Activated CD4-positive, alpha-beta T cell treated with anti-CD3 and anti-CD28 coated beads for 48 hours (primary cell): ENCODE measurements around the gene ARHGAP25.
A peak's percentile ranks its signal among the peaks of the same experiment; 100 is the strongest.

Experiments used
- DNase-seq: peaks from one replicate; pipeline ENCODE4 v3.0.0-alpha.2; 2020

Gene ARHGAP25, protein sequence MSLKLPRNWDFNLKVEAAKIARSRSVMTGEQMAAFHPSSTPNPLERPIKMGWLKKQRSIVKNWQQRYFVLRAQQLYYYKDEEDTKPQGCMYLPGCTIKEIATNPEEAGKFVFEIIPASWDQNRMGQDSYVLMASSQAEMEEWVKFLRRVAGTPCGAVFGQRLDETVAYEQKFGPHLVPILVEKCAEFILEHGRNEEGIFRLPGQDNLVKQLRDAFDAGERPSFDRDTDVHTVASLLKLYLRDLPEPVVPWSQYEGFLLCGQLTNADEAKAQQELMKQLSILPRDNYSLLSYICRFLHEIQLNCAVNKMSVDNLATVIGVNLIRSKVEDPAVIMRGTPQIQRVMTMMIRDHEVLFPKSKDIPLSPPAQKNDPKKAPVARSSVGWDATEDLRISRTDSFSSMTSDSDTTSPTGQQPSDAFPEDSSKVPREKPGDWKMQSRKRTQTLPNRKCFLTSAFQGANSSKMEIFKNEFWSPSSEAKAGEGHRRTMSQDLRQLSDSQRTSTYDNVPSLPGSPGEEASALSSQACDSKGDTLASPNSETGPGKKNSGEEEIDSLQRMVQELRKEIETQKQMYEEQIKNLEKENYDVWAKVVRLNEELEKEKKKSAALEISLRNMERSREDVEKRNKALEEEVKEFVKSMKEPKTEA

GRCh38 chr2:68734688-68735525, at the start of gene ARHGAP25:
ARHGAP25 (plus strand) TSS chr2:68734811; CDS start chr2:68735200, 389 bp downstream.
- DNase-seq = peak; percentile 79

DNA sequence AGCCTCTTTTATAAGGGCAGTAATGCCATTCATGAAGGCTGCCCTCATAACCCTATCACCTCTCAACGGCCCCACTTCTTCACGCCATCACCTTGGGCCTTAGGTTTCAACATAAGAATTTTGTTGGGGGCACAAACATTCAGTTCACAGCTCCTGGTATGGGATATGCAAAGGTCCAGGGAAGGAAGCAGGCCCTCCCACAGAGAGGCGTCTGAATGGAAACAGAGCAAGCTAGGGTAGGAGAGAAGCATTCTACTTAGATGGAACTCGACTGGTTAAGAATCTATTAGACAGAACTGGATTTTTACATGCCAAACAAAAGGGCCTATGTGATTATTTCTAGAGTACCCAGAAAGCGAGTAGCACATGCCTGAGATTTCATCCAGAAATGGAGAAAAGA, 48.4 kb upstream of the ARHGAP25 start:
- DNase-seq = no peak

DNA sequence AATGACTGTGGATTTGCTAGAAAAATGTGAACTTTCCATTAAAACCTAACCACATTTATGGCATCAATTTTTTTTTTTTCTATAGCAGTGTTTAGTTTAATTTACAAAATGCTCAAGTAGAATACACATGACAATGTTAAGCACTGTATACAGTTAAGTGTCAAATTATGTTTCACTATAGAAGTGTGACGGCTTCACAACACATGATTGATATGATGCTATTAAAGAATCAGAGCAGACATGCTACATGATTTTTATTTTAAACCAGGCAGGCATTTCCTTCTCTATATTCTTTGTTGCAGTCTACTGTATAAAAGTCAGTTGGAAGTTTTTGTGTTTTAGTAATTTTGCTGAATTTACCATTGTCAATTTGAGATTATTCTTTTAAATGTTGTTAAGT, 47.6 kb upstream of the ARHGAP25 start:
- no peak for DNase-seq

GRCh38 chr2:68689553-68690537, 44.8 kb upstream of the ARHGAP25 start:
- DNase-seq = peak; percentile 35

- DNase-seq = no peak
Measured at GRCh38 chr2:68690851-68691250, 43.8 kb upstream of the ARHGAP25 start.

DNA sequence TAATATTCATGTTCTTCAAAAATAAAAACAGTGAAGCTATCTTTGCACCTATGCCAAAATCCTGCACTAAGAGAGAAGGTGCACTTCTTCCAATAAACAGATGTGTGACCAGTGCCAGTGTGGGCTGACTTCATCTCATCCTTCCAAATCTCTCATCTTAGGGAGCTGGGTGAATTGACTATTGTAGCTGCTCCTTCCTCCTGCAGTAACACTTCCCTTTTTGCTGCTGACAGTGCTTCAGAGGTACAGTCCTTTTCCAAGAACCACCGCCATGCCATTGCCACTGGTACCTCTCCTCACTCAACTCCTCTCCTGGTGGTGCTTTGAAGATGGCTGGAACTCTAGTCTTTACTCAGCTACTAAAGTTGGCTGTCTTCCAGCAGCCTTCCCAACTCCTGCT, 42.1 kb upstream of the ARHGAP25 start:
- DNase-seq = no peak

DNA sequence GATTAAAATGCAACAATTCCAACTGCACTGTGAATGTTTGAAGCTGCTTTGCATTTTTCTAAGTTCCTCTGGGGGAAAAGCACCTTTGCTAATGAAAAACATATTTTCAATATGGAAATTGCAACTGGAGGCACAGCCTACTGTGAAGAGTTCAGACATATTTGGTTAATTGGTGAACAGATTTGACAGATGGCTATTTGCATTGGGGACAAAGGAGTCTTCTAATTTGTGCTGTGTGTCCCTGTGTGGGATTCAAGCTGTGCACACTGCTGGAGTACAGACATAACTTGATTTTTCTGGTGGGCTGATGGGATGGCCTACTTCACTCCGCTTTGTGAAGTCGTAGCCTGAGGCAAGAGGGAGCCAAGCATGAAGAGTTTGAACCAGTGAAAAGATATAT, 40.7 kb upstream of the ARHGAP25 start:
- DNase-seq = no peak

GRCh38 chr2:68695971-68696370, 38.6 kb upstream of the ARHGAP25 start:
- no peak for DNase-seq

GRCh38 chr2:68696554-68696953, 38.1 kb upstream of the ARHGAP25 start:
- DNase-seq = no peak

- DNase-seq = no peak
Measured at GRCh38 chr2:68698567-68699377, 35.8 kb upstream of the ARHGAP25 start.

DNA sequence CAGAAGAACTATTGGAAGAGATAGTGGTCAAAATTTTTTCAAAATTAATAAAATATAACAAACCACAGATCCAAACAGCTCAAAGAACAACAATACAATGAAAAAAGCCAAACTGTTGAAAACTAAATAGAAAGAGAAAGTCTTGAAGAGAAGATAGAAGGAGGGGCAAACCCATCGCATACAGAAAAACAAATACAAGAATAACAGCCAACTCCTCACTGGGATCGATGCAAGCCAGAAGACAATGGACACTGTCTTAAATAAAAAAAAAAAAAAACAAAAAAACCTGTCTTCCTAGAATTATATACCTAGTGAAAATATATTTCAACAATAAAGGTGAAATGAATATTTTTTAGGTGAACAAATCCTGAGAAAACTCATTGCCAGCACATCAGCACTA, 34.1 kb upstream of the ARHGAP25 start:
- DNase-seq = no peak

DNA sequence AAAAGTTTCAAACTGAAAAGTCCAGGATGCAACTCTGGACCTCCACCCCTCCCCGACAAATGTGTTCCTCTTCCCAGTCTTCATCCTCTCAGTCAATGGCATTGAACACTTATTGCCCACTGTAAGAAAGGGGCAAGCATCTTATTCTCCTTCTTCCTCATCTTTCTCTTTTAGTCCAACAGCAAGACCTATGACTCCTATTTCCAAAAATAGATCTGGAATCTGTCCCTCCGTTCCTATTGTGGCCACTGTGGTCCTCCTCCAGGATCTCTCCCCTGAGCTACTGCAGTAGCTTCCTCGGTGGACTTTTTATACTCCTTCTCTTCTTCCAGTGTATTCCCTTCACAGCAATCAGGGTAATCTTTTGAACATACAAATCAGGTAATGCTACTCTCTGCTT, 28.0 kb upstream of the ARHGAP25 start:
- no peak for DNase-seq

- no peak for DNase-seq
Measured at GRCh38 chr2:68708629-68709028, 26.0 kb upstream of the ARHGAP25 start.

GRCh38 chr2:68709421-68709911, 25.1 kb upstream of the ARHGAP25 start:
- DNase-seq = peak; percentile 18

GRCh38 chr2:68710336-68710735, 24.3 kb upstream of the ARHGAP25 start:
- no peak for DNase-seq

DNA sequence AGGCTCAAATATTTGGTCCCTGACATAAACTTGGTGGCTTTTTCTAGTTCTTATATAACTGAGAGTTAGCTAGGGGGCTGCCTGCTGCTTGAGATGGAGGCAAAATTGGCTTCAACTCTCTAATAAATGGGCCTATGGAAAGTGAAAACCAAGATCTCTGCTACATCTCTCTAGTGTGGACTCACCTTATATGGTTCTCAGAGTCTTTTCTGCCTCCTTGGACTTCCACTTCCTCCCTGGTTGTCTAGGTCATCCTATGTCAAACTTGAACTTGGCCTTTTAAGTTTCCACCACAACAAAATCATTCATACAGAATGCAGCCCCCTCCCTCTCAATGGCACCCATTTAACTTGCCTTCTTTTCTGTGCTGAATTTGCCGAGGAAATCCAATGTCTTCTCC, 23.9 kb upstream of the ARHGAP25 start:
- DNase-seq = no peak

GRCh38 chr2:68714866-68715265, 19.7 kb upstream of the ARHGAP25 start:
- DNase-seq = peak; percentile 70

DNA sequence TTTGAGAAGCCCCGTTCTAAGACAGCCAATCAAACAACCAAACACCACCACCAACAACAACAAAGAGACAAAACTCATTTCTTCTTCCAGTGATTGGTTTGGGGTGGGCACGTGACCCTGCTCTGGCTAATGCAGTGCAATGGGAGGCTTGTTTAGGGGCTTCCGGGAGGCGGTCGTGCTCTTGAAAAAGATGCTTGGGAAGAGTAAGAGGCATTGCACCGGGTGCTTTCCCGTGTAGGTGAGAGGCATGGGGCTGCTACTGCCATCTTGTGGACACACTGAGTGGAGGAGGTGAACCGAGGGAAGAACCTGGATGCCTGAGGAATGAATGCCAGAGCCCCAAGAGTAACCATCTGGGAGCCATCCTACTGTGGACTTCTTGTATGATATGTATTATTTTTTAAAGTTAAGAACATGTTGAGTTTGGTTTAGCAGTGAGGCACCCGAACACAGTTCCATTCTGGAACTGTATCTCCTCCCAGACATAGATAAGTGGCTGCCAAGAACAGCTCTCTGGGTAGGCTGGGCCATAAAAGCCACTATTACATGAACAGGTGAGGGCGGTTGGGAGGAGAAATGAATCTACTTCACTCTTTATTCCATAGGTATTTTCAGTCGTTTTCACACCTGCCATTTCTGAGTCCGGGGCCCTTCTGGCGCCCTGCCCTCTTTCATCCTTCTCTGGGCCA, 19.1 kb upstream of the ARHGAP25 start:
- DNase-seq = peak; percentile 74

DNA sequence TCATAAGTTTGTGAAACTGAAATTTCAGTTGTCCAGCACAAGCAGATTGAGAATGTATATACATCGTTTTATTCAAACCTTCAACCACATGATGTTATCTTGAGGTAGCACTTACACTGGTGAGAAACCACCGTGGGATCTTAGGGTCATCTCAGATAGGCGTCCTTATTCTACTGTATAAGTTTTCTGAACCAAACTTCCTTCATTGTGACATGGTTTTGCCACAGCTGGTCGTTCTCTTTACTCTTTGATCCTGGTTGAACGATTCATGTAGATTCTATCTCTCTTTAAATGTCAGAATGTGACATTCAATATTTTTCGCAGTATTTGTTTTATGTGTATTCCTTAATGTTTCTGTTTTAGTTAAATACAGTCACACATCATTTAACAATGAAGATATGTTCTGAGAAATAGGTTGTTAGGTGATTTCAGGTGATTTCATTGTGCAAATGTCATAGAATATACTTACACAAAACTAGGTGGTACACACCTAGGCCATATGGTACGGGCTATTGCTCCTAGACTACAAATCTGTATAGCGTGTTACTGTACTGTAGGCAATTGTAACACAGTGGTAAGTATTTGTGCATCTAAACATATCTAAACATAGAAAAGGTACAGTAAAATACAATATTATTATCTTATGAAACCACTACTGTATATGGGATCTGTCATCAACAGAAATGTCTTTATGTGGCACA, 17.9 kb upstream of the ARHGAP25 start:
- DNase-seq = no peak

DNA sequence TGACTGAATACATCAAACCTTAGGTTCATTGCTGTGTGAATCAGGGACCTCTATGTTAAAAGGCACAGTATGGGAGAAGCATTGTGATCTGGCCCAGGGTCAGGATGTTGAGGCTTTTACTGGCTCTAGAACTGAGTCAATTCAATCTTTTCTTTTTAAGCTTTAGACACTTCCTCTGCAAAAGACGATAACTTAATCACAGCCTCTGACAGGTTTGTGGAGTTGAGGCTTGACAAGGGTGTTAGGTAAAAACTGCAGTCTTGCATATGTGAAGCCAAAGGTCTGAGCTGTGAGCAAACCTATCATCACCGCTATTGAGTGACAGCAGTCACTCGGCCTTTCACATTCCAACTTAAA, 17.3 kb upstream of the ARHGAP25 start:
- DNase-seq = peak; percentile 71
